IMR-90 (cell line): ENCODE results near the gene EMC9. TPM values are rescaled to one million over a fixed set of nuclear protein-coding genes. Genes with fewer than 3 reads are reported as not detected.

Experiments used
- ATAC-seq: fragments of 200-7000 bp; cut with Tn5 transposase; 2 replicates; pipeline ENCODE4 v1.9.1; 2020; ENCODE audit warnings: low read depth, mild to moderate bottlenecking, moderate library complexity
- BruUV-seq: library from RNA; stranded (reverse); fragments of 400-500 nt; replicated peaks from 2 replicates; lab custom pipeline; 2021; lab: Mats Ljungman, UMichigan
- CTCF ChIA-PET: fragments of 300-600 bp; formaldehyde crosslinking; extraction: SDS; loops from one replicate; lab custom pipeline; 2021; ENCODE audit warnings: antibody characterized with exemption; lab: Yijun Ruan, JAX
- POLR2A ChIA-PET: fragments of 300-600 bp; sonication (Branson Sonifier 250); formaldehyde crosslinking; loops from one replicate; lab custom pipeline; 2022; ENCODE audit warnings: antibody characterized with exemption; ENCODE audit not compliant: unreplicated experiment; lab: Charles Lee
- DNase-seq: peaks from one replicate; pipeline ENCODE4 v3.0.0; 2013
- H2AFZ ChIP-seq: replicated peaks from 2 replicates; pipeline ENCODE3; 2013; ENCODE audit warnings: low read length, mild to moderate bottlenecking; ENCODE audit not compliant: poor library complexity
- H2AK5ac ChIP-seq: 2 replicates; pipeline ENCODE4 v1.6.1; 2013; ENCODE audit warnings: low read depth, low read length, inconsistent platforms
- H2AK9ac ChIP-seq: replicated peaks from 2 replicates; pipeline ENCODE3; 2013; ENCODE audit warnings: mild to moderate bottlenecking, low read depth, low read length, moderate library complexity; ENCODE audit not compliant: poor library complexity
- H2BK120ac ChIP-seq: 2 replicates; pipeline ENCODE4 v1.6.1; 2013; ENCODE audit warnings: low read depth, low read length, inconsistent platforms
- H2BK15ac ChIP-seq: 3 replicates; pipeline ENCODE4 v1.6.1; 2013; ENCODE audit warnings: low read depth, low read length, inconsistent platforms
- H2BK20ac ChIP-seq: 2 replicates; pipeline ENCODE4 v1.6.1; 2013; ENCODE audit warnings: low read depth, mild to moderate bottlenecking, inconsistent platforms, low read length, moderate library complexity
- H2BK5ac ChIP-seq: 2 replicates; pipeline ENCODE4 v1.6.1; 2013; ENCODE audit warnings: mild to moderate bottlenecking, low read depth, low read length, inconsistent platforms; ENCODE audit not compliant: poor library complexity, severe bottlenecking
- H3K14ac ChIP-seq: replicated peaks from 2 replicates; pipeline ENCODE4 v1.6.1; 2013; ENCODE audit warnings: low read depth, low read length, inconsistent platforms
- H3K18ac ChIP-seq: 2 replicates; pipeline ENCODE4 v1.6.1; 2013; ENCODE audit warnings: low read depth, low read length, control low read depth
- H3K23ac ChIP-seq: 2 replicates; pipeline ENCODE4 v1.6.1; 2013; ENCODE audit warnings: low read depth, low read length, inconsistent platforms
- H3K27ac ChIP-seq: 2 replicates; pipeline ENCODE4 v1.5.1; 2013; ENCODE audit warnings: mild to moderate bottlenecking, control low read depth, low read length; ENCODE audit not compliant: insufficient read depth
- H3K27me3 ChIP-seq: 2 replicates; pipeline ENCODE4 v1.6.1; 2013; ENCODE audit warnings: low read length; ENCODE audit not compliant: control insufficient read depth, insufficient read depth
- H3K36me3 ChIP-seq: 2 replicates; pipeline ENCODE4 v1.6.1; 2013; ENCODE audit warnings: low read length, mixed read lengths; ENCODE audit not compliant: control insufficient read depth, insufficient read depth
- H3K4ac ChIP-seq: 2 replicates; pipeline ENCODE4 v1.6.1; 2013; ENCODE audit warnings: low read depth, low read length, inconsistent platforms
- H3K4me1 ChIP-seq: 2 replicates; pipeline ENCODE4 v1.6.1; 2013; ENCODE audit warnings: low read length, mixed read lengths; ENCODE audit not compliant: control insufficient read depth, insufficient read depth
- H3K4me2 ChIP-seq: 2 replicates; pipeline ENCODE4 v1.6.1; 2013; ENCODE audit warnings: low read depth, mild to moderate bottlenecking, control low read depth, low read length, moderate library complexity
- H3K4me3 ChIP-seq: 2 replicates; pipeline ENCODE4 v1.5.1; 2013; ENCODE audit warnings: low read depth, mild to moderate bottlenecking, control low read depth, low read length, moderate library complexity; ENCODE audit not compliant: insufficient read depth
- H3K56ac ChIP-seq: 2 replicates; pipeline ENCODE4 v1.6.1; 2013; ENCODE audit warnings: low read length, inconsistent platforms; ENCODE audit not compliant: insufficient read depth; ENCODE audit errors: extremely low read depth
- H3K79me1 ChIP-seq, 2 experiments: 2 replicates each; pipeline ENCODE4 v1.6.1; 2013; ENCODE audit warnings: low read length in 2 of 2, inconsistent platforms in 1 of 2, low read depth in 1 of 2
- H3K9ac ChIP-seq: 2 replicates; pipeline ENCODE4 v1.6.1; 2013; ENCODE audit warnings: low read depth, low read length, control low read depth
- H3K9me1 ChIP-seq: 2 replicates; pipeline ENCODE4 v1.6.1; 2013; ENCODE audit warnings: low read length, inconsistent platforms; ENCODE audit not compliant: insufficient read depth
- H3K9me3 ChIP-seq: 2 replicates; pipeline ENCODE4 v1.6.1; 2013; ENCODE audit warnings: low read length; ENCODE audit not compliant: control insufficient read depth, insufficient read depth
- H4K20me1 ChIP-seq: 2 replicates; pipeline ENCODE4 v1.6.1; 2013; ENCODE audit warnings: low read length, inconsistent platforms; ENCODE audit not compliant: insufficient read depth
- H4K5ac ChIP-seq: 2 replicates; pipeline ENCODE4 v1.6.1; 2013; ENCODE audit warnings: mild to moderate bottlenecking, low read depth, low read length, control low read depth
- H4K8ac ChIP-seq, 2 experiments: 2 replicates each; pipeline ENCODE4 v1.6.1; 2013; ENCODE audit warnings: low read depth in 2 of 2, low read length in 2 of 2, control low read depth in 1 of 2, inconsistent platforms in 1 of 2
- H4K91ac ChIP-seq: 2 replicates; pipeline ENCODE4 v1.6.1; 2013; ENCODE audit warnings: low read depth, low read length, inconsistent platforms; ENCODE audit not compliant: insufficient read depth
- BHLHE40 ChIP-seq: fragments of 150-350 bp; IDR thresholded peaks from 2 replicates; pipeline ENCODE4 v1.6.1; 2016; ENCODE audit warnings: mild to moderate bottlenecking, low read depth, low read length
- CEBPB ChIP-seq: IDR thresholded peaks from 2 replicates; pipeline ENCODE4 v1.6.1; 2012; ENCODE audit warnings: low read depth, low read length, improper control_type of control experiment
- ELK1 ChIP-seq: fragments of 150-350 bp; IDR thresholded peaks from 2 replicates; pipeline ENCODE4 v1.6.1; 2016; ENCODE audit warnings: low read depth, mild to moderate bottlenecking, low read length, moderate library complexity, borderline replicate concordance
- FOS ChIP-seq: fragments of 150-350 bp; IDR thresholded peaks from 2 replicates; pipeline ENCODE4 v1.6.1; 2016; ENCODE audit warnings: low read depth, low read length
- MAFK ChIP-seq: IDR thresholded peaks from 2 replicates; pipeline ENCODE4 v1.6.1; 2012; ENCODE audit warnings: low read depth, low read length, improper control_type of control experiment
- MAZ ChIP-seq: IDR thresholded peaks from 2 replicates; pipeline ENCODE4 v1.6.1; 2012; ENCODE audit warnings: low read depth, mild to moderate bottlenecking, low read length, improper control_type of control experiment, moderate library complexity, borderline replicate concordance
- MXI1 ChIP-seq: IDR thresholded peaks from 2 replicates; pipeline ENCODE4 v1.6.1; 2012; ENCODE audit warnings: low read depth, mild to moderate bottlenecking, low read length, moderate library complexity, borderline replicate concordance
- NFE2L2 ChIP-seq: fragments of 150-350 bp; IDR thresholded peaks from 2 replicates; pipeline ENCODE4 v1.6.1; 2016; ENCODE audit warnings: low read depth, mild to moderate bottlenecking, low read length
- POLR2A ChIP-seq: IDR thresholded peaks from 2 replicates; pipeline ENCODE4 v1.6.1; 2012; ENCODE audit warnings: mild to moderate bottlenecking, low read depth, low read length
- RAD21 ChIP-seq: IDR thresholded peaks from 2 replicates; pipeline ENCODE4 v1.6.1; 2012; ENCODE audit warnings: low read length, improper control_type of control experiment
- RFX5 ChIP-seq: IDR thresholded peaks from 2 replicates; pipeline ENCODE4 v1.8.0; 2012; ENCODE audit warnings: low read depth, mild to moderate bottlenecking, low read length, moderate library complexity
- SMC3 ChIP-seq: fragments of 150-350 bp; IDR thresholded peaks from 2 replicates; pipeline ENCODE4 v1.6.1; 2016; ENCODE audit warnings: low read depth, mild to moderate bottlenecking, antibody characterized with exemption, low read length, moderate library complexity
- USF2 ChIP-seq: fragments of 150-350 bp; IDR thresholded peaks from 2 replicates; pipeline ENCODE4 v1.6.1; 2017; ENCODE audit warnings: mild to moderate bottlenecking, antibody characterized with exemption, low read length, low read depth
- WGBS, 2 experiments: methylation state at CpG; one replicate each; pipeline versions ENCODE4 v1.1.5 to v1.1.7; 2013; ENCODE audit warnings: missing lambda C conversion rate in 2 of 2; ENCODE audit not compliant: insufficient read length in 1 of 2; ENCODE audit errors: extremely low coverage in 2 of 2; 5-methylcytosine and 5-hydroxymethylcytosine counted together
- dilution Hi-C: fragments of 300-500 bp; cut with HindIII; formaldehyde crosslinking; loops from one replicate; pipeline ENCODE4 v1.14.3; 2018; ENCODE audit warnings: low sequenced_read_pairs; ENCODE audit not compliant: unreplicated experiment
- in situ Hi-C: fragments of 300-500 bp; cut with MboI; formaldehyde crosslinking; loops from 3 replicates; pipeline ENCODE4 v1.14.3; 2019; ENCODE audit warnings: low sequenced_read_pairs, inconsistent platforms, mixed read lengths
- intact Hi-C: fragments of 100-400 bp; cut with micrococcal nuclease; formaldehyde crosslinking; loops from 2 replicates; pipeline ENCODE4 v1.10.0; 2022
- polyA plus RNA-seq, 3 experiments: library from polyadenylated mRNA; depleted of rRNA; stranded (reverse); fragments of >200 nt; gene quantifications; 2 replicates each; pipeline ENCODE4 v1.2.3, GENCODE V29; 2012; ENCODE audit warnings: low replicate concordance in 1 of 3
- total RNA-seq: library from RNA; depleted of rRNA; stranded (reverse); fragments of >200 nt; gene quantifications from 2 replicates; pipeline ENCODE4 v1.2.3, GENCODE V29; 2012

EMC9 gene
- total and polyA plus RNA-seq, 2 of the 4 experiments (the other 2 are of a cell fraction), result 15.1 to 19.2 TPM

GRCh38 chr14:24189059-24189375 lies 47.6 kb upstream of the EMC9 start:
- no TSS peak for BruUV-seq

More at GRCh38 chr14:24189059-24189375, 47.6 kb upstream of the EMC9 start:
- H3K4ac ChIP-seq, result no peak overlapping the region
- no peak for DNase-seq
- intact Hi-C loops, result no loop called here
- ChIA-PET CTCF (interaction anchor here (1.0 to 1.3 kb wide), 2 partner anchors 28 to 108 kb away, joined by 3 to 4 read pairs; partner anchors contain the start of gene IRF9), POLR2A (interaction anchor here (0.6 kb wide), 1 partner anchor 9 kb away, joined by 3 read pairs; no protein-coding TSS in a partner anchor)
- no peak overlapping the region for H3K27ac ChIP-seq
- H3K18ac ChIP-seq, result no peak overlapping the region
- peaks cover 4% of the 10 kb centered on the region for H3K4me1 ChIP-seq
- no peaks in the 10 kb centered on the region for H4K20me1 ChIP-seq
- H3K9ac ChIP-seq, result no peak overlapping the region
- H2BK20ac ChIP-seq, result no peak overlapping the region
- H3K9me3 ChIP-seq, result no peaks in the 10 kb centered on the region
- H3K4me3 ChIP-seq, result no peak overlapping the region
- peaks cover 49% of the 10 kb centered on the region for H3K36me3 ChIP-seq
- H2AK9ac ChIP-seq, result peak overlapping the region; percentile 99
- H2BK15ac ChIP-seq, result no peak overlapping the region
- H3K23ac ChIP-seq, result no peak overlapping the region
- H3K79me1 ChIP-seq, result peaks cover 24 to 70% of the 10 kb centered on the region in 2 experiments
- H2AK5ac ChIP-seq, result 0 out of 2 replicates have a peak overlapping the region, but pooled peaks have one; percentile 16
- no peak overlapping the region for H2BK120ac ChIP-seq
- dilution Hi-C loops, result no loop called here
- no CpG with 5 or more reads among the region's 3 CpGs for WGBS, 2 experiments
- H3K4me2 ChIP-seq, result peak overlapping the region; percentile 18
- no peak overlapping the region for H4K91ac ChIP-seq
- no peak overlapping the region for H2BK5ac ChIP-seq
- no peak for TF ChIP-seq MXI1
- no peak for TF ChIP-seq SMC3
- no peak for TF ChIP-seq POLR2A
- no peak for TF ChIP-seq RFX5
- TF ChIP-seq MAFK, result no peak
- TF ChIP-seq USF2, result no peak
- TF ChIP-seq FOS, result no peak
- no peak for TF ChIP-seq RAD21
- TF ChIP-seq BHLHE40, result no peak
- TF ChIP-seq ELK1, result no peak
- TF ChIP-seq NFE2L2, result no peak
- TF ChIP-seq CEBPB, result no peak
- no peak for TF ChIP-seq MAZ
- 0 out of 2 replicates have a peak overlapping the region, but pooled peaks have one; percentile 15 for H4K5ac ChIP-seq
- H3K9me1 ChIP-seq, result peaks cover 18% of the 10 kb centered on the region
- no peak overlapping the region for H3K14ac ChIP-seq
- peak overlapping the region; percentile 96 for H2AFZ ChIP-seq
- H3K56ac ChIP-seq, result no peak overlapping the region
- in situ Hi-C loops, result no loop called here
- no peaks in the 10 kb centered on the region for H3K27me3 ChIP-seq
- H4K8ac ChIP-seq, result peak overlapping the region; percentile 6 to 89; a peak in 2 of 4 replicates
- ATAC-seq, result no peak
